Vagina (tissue), 2 donors: ENCODE results near the gene RHOA.

Source experiments
- CTCF ChIP-seq, 3 experiments: fragments of 450-650 bp in 2 of 3; fragments of 200-600 bp in 1 of 3; sonication (generic) in 1 of 3; IDR thresholded peaks; one replicate each; pipeline ENCODE4 v1.5.1; 2017 to 2019; ENCODE audit warnings: antibody characterized with exemption in 3 of 3, mild to moderate bottlenecking in 2 of 3, moderate library complexity in 2 of 3
- POLR2A ChIP-seq, 2 donors: fragments of 450-650 bp; IDR thresholded peaks; one replicate each; pipeline ENCODE4 v1.6.1; 2017; ENCODE audit warnings: antibody characterized with exemption in 2 of 2, mild to moderate bottlenecking in 2 of 2, moderate library complexity in 2 of 2

GRCh38 chr3:49349348-49350114 is 62.2 kb downstream of the RHOA start:
- TF ChIP-seq CTCF (IDR thresholded peaks at IDR 0.05) (no peak), POLR2A (IDR thresholded peaks at IDR 0.05) (no peak)
